Uterus (tissue), 2 donors: ENCODE data around the gene RBM10.

ENCODE experiments used
- CTCF ChIP-seq, 4 experiments: fragments of 200-600 bp in 2 of 4; fragments of 450-650 bp in 2 of 4; sonication (generic) in 2 of 4; IDR thresholded peaks; one replicate each; pipeline ENCODE4 v1.5.1; 2016 to 2019; ENCODE audit warnings: antibody characterized with exemption in 4 of 4, mild to moderate bottlenecking in 2 of 4, moderate library complexity in 1 of 4
- POLR2A ChIP-seq, 2 donors: fragments of 450-650 bp; IDR thresholded peaks; one replicate each; pipeline ENCODE4 v1.6.1; 2016; ENCODE audit warnings: antibody characterized with exemption in 2 of 2, mild to moderate bottlenecking in 1 of 2, moderate library complexity in 1 of 2

GRCh38 chrX:47179221-47179927 is 34.4 kb downstream of the RBM10 start:
- TF ChIP-seq CTCF (IDR thresholded peaks at IDR 0.05) (no peak), POLR2A (IDR thresholded peaks at IDR 0.05) (no peak)
